Thyroid gland (tissue), 4 donors: Measurements from ENCODE around the gene ZNG1E. TPM values are rescaled to one million over a fixed set of nuclear protein-coding genes. Genes with fewer than 3 reads are reported as not detected.
"Not testable (repeated sequence)": the region's sequence is repeated elsewhere in the genome, so short reads cannot be mapped to it uniquely, and the experiment has no call there.

ENCODE experiments used
- DNase-seq, 2 donors: peaks; one replicate each; pipeline ENCODE4 v3.0.0-alpha.2; 2019
- H3K27ac ChIP-seq, 3 donors: fragments of 200-600 bp; sonication (generic); 1 replicate in 2 of 3; 2 replicates in 1 of 3; pipeline ENCODE4 v1.5.1; 2016 to 2019; ENCODE audit warnings: mild to moderate bottlenecking in 1 of 3, moderate library complexity in 1 of 3
- H3K27me3 ChIP-seq: fragments of 200-600 bp; sonication (generic); one replicate; pipeline ENCODE4 v1.5.1; 2019
- H3K36me3 ChIP-seq, 2 donors: fragments of 200-600 bp; sonication (generic); one replicate each; pipeline ENCODE4 v1.5.1; 2016 to 2019
- H3K4me1 ChIP-seq, 2 donors: fragments of 200-600 bp; sonication (generic); one replicate each; pipeline ENCODE4 v1.5.1; 2017 to 2019
- H3K4me3 ChIP-seq, 3 donors: fragments of 200-600 bp; sonication (generic); replicated peaks in 1 of 3; 1 replicate in 2 of 3; 2 replicates in 1 of 3; pipeline ENCODE4 v1.5.1; 2016; ENCODE audit warnings: mild to moderate bottlenecking in 1 of 3
- H3K9me3 ChIP-seq: fragments of 200-600 bp; sonication (generic); one replicate; pipeline ENCODE4 v1.5.1; 2017
- CTCF ChIP-seq, 6 experiments: fragments of 200-600 bp in 3 of 6; fragments of 450-650 bp in 3 of 6; sonication (generic) in 3 of 6; IDR thresholded peaks; one replicate each; pipeline ENCODE4 v1.5.1; 2016 to 2019; ENCODE audit warnings: antibody characterized with exemption in 6 of 6, mild to moderate bottlenecking in 2 of 6, inconsistent platforms in 1 of 6, moderate library complexity in 1 of 6
- POLR2A ChIP-seq, 2 donors: fragments of 450-650 bp; IDR thresholded peaks; one replicate each; pipeline ENCODE4 v1.6.1; 2017; ENCODE audit warnings: antibody characterized with exemption in 2 of 2, mild to moderate bottlenecking in 2 of 2, moderate library complexity in 1 of 2
- WGBS, 2 donors: methylation state at CpG; one replicate each; pipeline ENCODE4 v1.1.5; 2017; 5-methylcytosine and 5-hydroxymethylcytosine counted together
- intact Hi-C: fragments of 100-400 bp; cut with DNase I; formaldehyde crosslinking; loops from one replicate; pipeline ENCODE4 v1.15.1; 2023
- total RNA-seq, 4 donors: library from RNA; depleted of rRNA; stranded (reverse); fragments of >200 nt; gene quantifications; one replicate each; pipeline ENCODE4 v1.2.3, GENCODE V29; 2016

Gene ZNG1E
- total RNA-seq = 10 to 100 TPM; 58.9 to 92.4 (median 76.4) TPM

GRCh38 chr9:65675589-65676021, at the start of gene ZNG1E:
Gene ZNG1E (plus strand): TSS chr9:65675928. CDS start chr9:65675977, 49 bp downstream.
- H3K36me3 ChIP-seq, intact Hi-C loops, H3K27me3 ChIP-seq, H3K4me1 ChIP-seq, H3K27ac ChIP-seq, H3K9me3 ChIP-seq: not testable (repeated sequence)
- peak; percentile 84 to 89 for DNase-seq
- 0% methylated on average over 2 to 5 of the region's 33 CpGs for WGBS, 2 donors
- peak in 1 of 2 donors; percentile 30 for TF ChIP-seq POLR2A (IDR thresholded peaks at IDR 0.05)
- peak within 1 kb of the TSS in 1 of 3 donors; percentile 26 for H3K4me3 ChIP-seq

GRCh38 chr9:65673579-65673978, 2.1 kb upstream of the ZNG1E start:
- H3K9me3 ChIP-seq, DNase-seq, H3K27ac ChIP-seq, H3K4me1 ChIP-seq, intact Hi-C loops, H3K36me3 ChIP-seq, H3K4me3 ChIP-seq, H3K27me3 ChIP-seq: not testable (repeated sequence)
- WGBS, 2 donors = 86 to 92% methylated on average over 2 of the region's 2 CpGs

GRCh38 chr9:65675018-65675417, 710 bp upstream of the ZNG1E start:
- H3K9me3 ChIP-seq, H3K36me3 ChIP-seq, H3K27me3 ChIP-seq, intact Hi-C loops, H3K4me3 ChIP-seq, H3K27ac ChIP-seq, H3K4me1 ChIP-seq: not testable (repeated sequence)
- 49 to 51% methylated on average over 5 of the region's 5 CpGs for WGBS, 2 donors
- peak in 1 of 2 donors; percentile 27 for DNase-seq

GRCh38 chr9:65676389-65676788, 661 bp downstream of the ZNG1E start:
- H3K4me1 ChIP-seq, intact Hi-C loops, H3K4me3 ChIP-seq, H3K27ac ChIP-seq, H3K27me3 ChIP-seq, H3K36me3 ChIP-seq, H3K9me3 ChIP-seq: not testable (repeated sequence)
- peak; percentile 1 to 18 for DNase-seq
- 0 to 2% methylated on average over 4 to 6 of the region's 11 CpGs for WGBS, 2 donors

GRCh38 chr9:65678533-65678932, 2.8 kb downstream of the ZNG1E start:
- H3K4me1 ChIP-seq, intact Hi-C loops, H3K27me3 ChIP-seq, H3K4me3 ChIP-seq, DNase-seq, H3K9me3 ChIP-seq, H3K27ac ChIP-seq, H3K36me3 ChIP-seq: not testable (repeated sequence)
- peak in 1 of 6 experiments; percentile 24 for TF ChIP-seq CTCF (IDR thresholded peaks at IDR 0.05)
- 40 to 57% methylated on average over 3 of the region's 3 CpGs for WGBS, 2 donors

GRCh38 chr9:65703550-65703949, 27.8 kb downstream of the ZNG1E start:
- H3K27ac ChIP-seq, H3K27me3 ChIP-seq, H3K36me3 ChIP-seq, H3K4me1 ChIP-seq, H3K4me3 ChIP-seq, H3K9me3 ChIP-seq, intact Hi-C loops: not testable (repeated sequence)
- no CpG with 5 or more reads among the region's 2 CpGs for WGBS, 2 donors
- peak; percentile 34 to 48 for DNase-seq

- intact Hi-C loops, DNase-seq, H3K36me3 ChIP-seq, H3K4me3 ChIP-seq, H3K27me3 ChIP-seq, H3K4me1 ChIP-seq, H3K27ac ChIP-seq, H3K9me3 ChIP-seq: not testable (repeated sequence)
- WGBS, 2 donors = 86 to 100% methylated on average over 1 to 3 of the region's 5 CpGs
Measured at GRCh38 chr9:65714445-65714844, 38.7 kb downstream of the ZNG1E start.

GRCh38 chr9:65737096-65737564, 61.4 kb downstream of the ZNG1E start, which contains the start of gene FOXD4L4:
Gene FOXD4L4 (plus strand): TSS chr9:65737146. CDS start chr9:65737146, 0 bp downstream.
- DNase-seq, H3K27ac ChIP-seq, H3K36me3 ChIP-seq, H3K9me3 ChIP-seq, intact Hi-C loops, H3K27me3 ChIP-seq, H3K4me1 ChIP-seq, H3K4me3 ChIP-seq: not testable (repeated sequence)
- WGBS, 2 donors = 16 to 21% methylated on average over 15 to 17 of the region's 38 CpGs

- no CpG with 5 or more reads among the region's 27 CpGs for WGBS, 2 donors
Measured at GRCh38 chr9:65738133-65738532, 62.4 kb downstream of the ZNG1E start.

More at GRCh38 chr9:65738133-65738532, 62.4 kb downstream of the ZNG1E start:
- H3K27ac ChIP-seq, H3K27me3 ChIP-seq, H3K36me3 ChIP-seq, H3K4me1 ChIP-seq, H3K9me3 ChIP-seq, DNase-seq, intact Hi-C loops, H3K4me3 ChIP-seq: not testable (repeated sequence)

Other genes starting within 250 kb of the ZNG1E start
- gene FOXD4L4, start 61.2 kb downstream of the ZNG1E start, total RNA-seq = under 1 TPM; 0.27 to 0.67 (median 0.48) TPM